Stimulated activated CD4-positive, alpha-beta T cell treated with anti-CD3 and anti-CD28 coated beads, TNF-alpha, amount 100 ng/mL, for 24 hours (primary cell): ENCODE measurements around the gene TMEM132D.
"Not testable (repeated sequence)": the region's sequence is repeated elsewhere in the genome, so short reads cannot be mapped to it uniquely, and the experiment has no call there.

ENCODE experiments used
- DNase-seq, 3 experiments: peaks; one replicate each; pipeline ENCODE4 v3.0.0-alpha.2; 2020; ENCODE audit warnings: low read depth in 3 of 3

TMEM132D gene

DNA sequence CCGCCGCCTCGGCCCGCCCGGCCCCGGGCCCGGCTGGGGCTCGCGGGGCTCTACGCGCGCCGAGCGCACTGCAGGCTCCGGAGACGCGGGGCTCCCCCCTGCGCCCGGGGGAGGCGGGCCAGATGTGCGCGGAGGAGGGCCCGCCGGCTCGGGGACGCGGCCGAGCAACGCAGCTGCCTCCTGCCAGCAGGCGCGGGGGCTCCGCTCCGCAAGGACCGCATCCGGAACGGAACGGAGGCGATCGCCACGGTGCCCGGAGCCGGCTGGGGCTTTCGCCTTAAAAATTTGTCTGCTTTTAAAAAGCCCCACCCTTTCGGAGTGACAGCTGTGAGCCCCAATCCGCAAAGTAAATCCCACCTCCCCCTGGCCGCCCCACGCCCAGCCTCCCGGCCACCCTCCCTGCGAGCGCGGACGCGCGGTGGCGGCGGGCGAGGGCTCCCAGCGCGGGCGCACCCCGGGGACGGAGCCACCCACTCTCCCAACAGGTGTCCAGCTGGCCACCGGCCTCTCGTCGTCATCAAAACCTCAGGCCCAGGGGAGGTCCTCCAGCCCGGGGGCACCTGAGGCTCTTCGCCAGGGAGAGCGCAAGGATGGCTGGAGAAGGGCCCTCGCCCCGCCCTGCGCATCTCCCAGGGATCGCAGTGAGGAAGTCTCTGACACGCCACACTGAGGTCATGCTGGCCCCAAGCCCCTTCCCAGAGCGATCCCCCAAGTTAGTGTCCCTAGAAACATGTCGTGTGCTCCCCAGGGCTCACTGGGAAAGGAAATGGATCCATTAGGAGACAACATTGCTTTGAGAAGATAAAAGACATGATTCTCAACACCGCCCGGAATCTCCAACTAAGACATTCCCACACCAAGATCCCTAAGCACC is at the start of gene TMEM132D:
Gene TMEM132D (minus strand): TSS at position 70 of the 874 bp plus-strand sequence.
- no peak for DNase-seq

DNA sequence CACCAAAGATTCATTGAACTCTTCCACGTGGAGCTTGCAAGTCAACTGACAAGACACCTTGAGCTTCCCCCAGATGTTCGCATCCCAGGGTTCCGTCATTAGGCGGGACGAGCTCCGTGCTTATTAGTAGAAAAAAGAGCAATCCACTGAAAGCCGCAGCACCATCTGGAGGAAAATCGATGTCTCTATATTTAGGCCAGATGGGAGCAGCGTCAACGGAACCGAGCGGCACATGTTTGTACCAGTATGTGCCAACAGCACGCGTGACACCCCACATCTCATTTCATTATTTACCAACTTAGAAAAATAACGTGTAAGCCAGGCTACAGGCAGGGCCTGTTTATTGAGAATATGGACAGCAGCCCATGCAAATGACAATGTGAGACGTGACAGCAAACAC is 45.8 kb upstream of the TMEM132D start:
- DNase-seq = no peak

DNA sequence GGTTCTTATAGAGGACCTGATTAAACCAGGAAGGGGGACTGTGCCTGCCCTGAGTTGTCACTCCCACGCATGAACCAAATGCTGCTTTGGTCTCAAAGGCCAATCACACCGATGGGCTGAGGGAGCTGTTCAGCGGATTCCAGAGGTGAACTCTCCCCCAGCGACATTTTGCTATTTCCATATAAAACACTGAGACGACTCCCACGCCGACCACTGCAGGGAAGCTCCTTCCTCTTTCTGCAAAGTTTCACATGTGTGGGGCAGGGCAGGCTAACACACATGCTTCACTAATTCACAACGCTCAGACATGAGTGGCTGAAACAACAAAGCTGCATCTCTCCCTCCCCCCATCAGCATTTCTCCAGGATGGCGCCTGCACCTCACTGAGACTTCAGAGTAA is 37.8 kb upstream of the TMEM132D start:
- DNase-seq = no peak

DNA sequence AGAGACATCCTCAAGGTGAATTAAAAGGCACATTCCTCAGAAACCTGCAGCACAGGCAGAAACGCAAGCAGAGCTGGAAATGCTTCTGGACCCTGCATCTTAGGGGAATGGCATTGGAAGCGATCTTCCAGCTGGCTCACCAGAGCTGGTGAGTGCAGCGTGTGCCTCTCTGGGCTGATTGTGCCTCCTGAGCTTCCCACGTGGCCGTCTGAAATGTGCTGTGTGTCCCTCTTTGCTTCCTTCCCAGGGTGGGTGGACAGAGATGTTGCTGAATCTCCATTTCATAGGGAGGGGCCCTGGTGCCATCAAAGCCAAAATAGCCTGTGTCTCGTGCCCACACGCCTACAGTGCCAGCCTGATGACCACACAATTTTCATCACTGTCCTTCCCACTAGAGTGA is 34.3 kb upstream of the TMEM132D start:
- no peak for DNase-seq

DNA sequence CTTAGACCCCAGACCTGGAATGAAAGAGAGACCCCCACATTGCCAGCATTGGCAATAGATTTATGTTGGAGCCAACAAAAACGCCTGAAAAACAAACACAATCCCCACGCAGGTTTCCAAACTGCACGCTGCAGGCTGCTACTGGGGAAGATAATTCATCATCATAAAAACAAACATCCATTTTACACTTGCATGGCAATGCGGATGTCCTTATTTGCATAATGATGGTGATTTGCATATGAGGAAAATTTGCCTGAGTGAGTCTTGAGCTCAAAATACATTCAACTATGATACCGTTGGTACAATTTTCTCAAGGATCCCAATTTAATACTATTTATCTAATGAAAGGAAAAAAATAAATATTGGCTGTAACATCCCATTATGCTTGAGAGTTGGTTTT is 33.6 kb upstream of the TMEM132D start:
- no peak for DNase-seq

DNA sequence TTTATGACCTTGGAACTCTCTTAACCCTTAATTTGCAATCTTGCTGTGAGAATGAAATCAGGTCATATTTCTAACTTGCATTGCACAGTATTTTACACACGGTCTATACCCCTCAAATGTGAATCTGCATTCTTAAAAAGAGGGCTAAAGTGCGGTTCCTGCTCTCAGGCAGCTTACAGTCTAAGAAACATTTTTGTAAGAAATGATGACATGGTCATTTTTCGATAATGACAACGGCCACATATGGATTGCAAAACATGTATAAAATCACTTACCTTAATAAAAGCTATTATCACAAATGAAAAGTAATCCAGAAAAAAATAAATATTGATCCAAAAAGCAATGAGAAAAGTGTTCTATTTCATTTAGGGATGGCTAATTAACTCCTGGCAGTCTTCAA is 24.8 kb upstream of the TMEM132D start:
- DNase-seq = no peak

DNA sequence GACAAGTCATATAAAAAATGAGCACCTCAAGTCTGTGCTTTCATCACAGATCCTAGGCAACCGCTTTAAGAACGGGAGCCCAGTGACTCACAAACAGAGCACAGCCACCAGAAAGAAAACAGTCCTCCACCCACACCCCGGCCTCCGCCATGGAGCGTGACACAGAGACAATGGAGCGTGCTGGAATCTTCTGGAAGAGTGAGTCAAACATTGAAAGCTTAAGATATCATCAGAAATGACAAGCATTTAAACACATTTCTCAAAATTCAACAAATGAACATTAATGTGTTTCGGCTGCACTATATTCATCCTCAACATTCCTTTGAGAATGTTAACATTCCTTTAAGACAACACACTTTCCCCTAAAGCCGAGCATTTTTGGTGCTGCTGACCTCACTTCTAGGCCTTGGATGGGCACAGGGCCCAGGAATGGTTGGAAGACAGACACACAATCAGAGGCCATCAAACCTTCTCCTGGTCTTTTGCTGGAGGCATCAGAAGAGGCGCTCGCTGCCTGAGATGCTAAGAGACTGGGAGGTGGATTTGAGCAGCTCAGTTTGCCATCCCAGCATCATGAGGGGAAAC is 23.6 kb upstream of the TMEM132D start:
- DNase-seq = no peak

DNA sequence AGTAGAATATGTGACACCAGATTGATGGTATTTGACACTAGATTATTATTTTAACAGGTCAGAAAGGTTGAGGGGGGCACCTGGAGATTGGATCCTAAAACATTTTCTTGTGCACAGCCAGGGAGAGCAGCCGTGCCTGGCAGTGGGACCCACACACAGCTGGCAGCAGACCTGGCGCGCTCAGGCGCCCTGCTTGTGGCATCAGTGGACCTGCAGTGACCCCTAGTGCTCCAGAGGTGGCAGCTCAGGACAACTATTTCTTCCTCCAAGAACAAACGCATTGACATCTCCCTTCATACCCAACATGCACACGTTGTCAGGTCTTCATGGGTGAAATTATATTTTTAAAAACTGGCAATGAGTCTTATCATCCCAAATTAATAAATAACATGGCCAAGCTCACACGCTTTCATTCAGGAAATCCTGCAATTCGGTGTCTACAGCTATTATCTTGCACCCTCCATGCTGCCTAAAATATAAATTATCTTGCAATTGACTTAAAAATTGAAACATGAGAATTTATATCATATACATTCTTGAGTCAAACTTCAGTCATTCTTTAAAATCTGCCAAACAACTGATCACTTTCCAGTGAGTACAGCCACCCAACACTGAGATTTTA is 7.7 kb upstream of the TMEM132D start:
- DNase-seq = peak in 1 of 3 experiments; percentile 21

DNA sequence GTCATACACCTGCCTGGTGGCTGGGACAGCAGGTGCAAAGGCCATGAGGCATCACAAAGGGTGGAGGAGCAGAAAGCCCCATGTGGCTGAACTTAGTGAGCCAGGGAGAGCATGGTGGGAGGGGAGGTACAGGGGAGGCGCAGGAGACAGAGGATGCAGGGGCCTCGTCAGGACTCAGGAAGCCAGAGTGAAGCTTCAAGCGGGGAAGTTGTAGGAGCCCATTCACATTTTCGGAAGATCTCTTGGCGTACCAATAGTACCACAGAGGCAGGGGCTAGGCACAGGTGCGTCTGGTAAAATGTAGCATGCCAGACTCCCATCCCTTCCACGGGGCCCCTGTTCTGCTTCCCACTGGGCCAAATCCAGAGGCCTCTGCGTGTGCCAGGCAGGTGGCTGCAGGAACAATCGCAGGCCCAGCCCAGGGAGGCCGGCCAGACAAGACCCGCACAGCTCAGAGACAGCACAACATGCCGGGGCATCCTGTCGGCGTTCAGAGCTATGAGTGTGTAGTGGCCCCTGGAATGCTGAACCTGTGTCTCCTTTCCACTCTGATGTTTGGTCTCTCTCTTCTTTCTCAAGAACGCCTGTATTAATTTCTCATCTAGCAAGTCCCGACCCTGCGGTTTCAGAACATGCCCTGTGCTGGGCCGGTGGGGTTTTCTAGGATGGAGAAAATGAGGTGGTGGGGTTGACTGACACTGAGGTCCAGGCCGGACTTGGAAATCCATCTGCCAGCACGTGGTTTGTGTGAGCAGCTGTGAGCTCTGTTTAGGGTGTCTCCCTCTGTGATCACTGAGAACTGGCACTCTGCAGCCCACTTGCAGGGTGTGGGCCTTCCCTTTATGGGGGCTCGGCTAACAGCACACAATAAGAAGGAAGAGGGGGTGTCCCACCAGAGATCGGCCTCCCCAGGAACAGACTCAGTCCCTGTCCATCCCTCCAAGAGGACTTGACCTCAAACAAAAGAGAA is 5.5 kb upstream of the TMEM132D start:
- no peak for DNase-seq

DNA sequence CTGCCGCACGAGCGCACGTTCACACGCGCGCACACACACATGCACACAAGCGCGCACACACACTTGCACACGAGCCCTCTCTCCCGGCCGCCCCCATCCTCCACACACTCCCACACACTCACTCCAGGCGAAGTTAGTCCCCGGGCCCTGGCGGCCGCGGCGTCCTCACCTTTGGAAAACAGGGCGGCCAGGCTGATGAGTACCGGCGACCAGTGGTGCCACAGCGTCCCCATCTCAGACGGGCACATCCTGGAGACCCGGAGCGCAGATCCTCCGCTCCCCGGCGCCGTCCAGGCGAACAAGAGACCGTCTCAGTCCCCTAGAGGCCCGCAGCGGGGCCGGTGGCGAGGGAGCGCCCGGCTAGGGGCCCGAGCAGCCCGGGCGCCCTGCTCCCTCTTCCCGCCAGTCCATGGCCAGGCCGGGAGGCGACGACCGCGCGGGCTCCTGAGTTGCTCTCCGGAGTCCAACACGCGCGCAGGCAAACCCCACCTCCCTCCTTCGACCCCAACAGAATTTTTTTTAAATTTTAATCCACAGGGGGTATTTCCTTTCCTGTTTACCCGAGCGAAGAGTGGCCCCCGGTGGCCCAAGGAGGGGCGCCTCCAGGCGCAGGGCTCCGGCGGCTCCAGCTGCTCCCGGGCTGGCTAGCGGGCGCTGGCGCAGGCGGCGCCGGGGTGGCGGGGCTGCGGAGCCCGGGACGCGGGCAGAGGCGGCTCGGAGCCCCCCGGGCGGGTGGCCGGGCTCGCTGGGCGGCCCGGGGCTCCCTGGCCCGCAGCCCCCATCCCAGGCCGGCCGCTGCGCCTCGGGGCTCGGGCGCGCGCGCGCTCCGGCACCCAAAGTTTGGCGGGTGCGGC is 506 bp downstream of the TMEM132D start:
- no peak for DNase-seq

DNA sequence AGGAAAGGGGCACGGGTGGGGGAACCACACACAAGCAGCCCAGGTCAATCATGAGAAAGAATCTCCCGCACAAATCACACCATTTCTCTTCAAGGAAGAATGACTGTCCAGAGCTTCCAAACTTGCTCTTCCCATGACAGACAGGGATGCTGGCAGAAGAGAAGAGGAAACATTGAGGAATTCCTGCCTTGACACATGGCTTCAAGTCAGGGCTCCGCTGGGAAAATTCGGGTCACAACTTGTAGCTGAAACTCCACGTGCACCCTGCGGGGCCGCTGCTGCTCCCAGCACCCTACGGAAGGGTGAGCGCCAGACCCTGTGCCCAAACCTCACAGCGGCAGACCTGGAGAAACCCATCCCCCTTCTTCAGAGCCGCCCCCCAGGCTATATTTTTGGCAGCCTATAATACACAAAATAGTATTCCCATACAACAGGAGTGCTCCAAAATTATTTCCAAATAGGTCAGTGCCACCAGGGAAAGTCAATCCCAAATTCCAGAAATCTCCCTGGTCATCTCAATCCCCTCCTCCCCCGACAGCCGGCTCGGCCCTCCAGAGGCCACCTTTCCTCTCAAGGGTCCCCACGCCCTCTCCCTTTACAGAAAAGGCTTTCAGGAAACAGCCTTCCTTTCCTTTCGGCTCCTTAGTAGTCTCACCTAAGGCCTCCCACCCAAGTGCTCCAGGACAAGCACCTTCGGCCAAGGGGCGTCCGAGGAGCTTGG is 1.3 kb downstream of the TMEM132D start:
- no peak for DNase-seq

DNA sequence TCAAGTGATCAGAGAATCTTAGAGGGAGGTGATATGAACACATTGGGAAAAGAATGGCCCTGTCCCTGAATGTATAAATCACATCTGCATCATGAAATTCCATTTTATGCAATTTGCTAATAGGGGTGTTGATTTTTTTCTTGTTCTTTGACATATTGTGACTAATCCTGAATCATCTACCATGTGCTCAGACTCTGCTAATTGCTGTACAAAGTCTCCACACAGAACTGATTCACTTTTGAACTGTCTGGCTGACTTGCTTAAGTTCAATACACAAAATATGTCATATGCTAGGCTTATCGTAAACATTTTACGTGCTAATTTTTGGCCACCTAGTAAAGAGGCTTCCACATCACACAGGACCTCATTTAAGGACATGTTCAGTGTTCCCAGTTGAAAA is 2.6 kb downstream of the TMEM132D start:
- no peak for DNase-seq

DNA sequence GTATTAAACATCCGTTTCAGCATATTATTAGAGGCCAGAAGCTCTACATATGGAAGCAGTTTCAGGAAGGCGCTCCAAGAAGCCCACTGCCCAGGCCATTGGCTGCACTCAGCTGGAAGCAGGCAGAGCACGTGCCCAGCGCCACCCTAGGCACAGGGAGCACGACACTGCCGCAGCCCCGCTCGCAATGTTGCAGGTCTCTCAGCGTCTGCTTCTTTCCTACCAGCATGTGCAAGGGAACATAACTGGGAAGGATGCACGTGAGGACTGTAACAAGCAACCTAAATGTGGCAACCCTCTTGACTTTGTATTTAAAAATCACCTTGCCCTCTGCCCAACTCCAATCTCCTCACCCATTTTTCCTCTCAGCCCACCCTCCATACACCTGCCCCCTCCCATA is 3.5 kb downstream of the TMEM132D start:
- no peak for DNase-seq

DNA sequence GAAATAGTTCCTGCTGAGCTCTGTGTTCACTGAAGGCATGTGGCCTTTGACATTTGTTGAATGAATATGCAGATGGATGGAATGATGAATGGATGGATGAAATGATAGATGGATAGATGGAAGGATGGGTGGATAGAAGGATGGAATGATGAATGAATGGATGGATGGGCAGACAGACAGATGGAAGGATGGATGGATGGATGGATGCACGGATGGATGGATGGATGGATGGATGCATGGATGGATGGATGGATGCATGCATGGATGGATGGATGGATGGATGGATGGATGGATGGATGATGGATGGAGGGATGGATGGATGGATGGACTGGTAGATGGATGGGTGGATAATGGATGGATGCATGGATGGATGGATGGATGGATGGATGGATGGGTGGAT is 4.8 kb downstream of the TMEM132D start:
- DNase-seq = not testable (repeated sequence)

DNA sequence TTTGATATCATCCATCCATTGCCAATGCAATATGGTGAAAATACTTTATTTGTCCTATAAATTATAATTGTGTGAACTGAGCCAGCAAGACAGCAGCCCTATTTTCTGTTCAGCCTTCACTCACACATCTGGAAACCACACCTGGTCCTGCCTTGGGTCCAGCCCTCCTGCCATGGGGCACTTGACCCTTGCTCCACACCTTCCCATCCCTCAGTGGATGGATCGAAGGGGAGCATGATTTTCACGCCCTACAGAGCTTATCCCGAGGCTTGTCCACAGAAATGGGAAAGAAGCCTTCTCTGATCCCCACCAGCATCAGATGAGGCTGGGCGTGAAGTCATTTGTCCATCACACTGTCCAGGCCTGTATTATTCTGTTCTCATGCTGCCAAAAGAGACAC is 10.1 kb downstream of the TMEM132D start:
- DNase-seq = no peak

DNA sequence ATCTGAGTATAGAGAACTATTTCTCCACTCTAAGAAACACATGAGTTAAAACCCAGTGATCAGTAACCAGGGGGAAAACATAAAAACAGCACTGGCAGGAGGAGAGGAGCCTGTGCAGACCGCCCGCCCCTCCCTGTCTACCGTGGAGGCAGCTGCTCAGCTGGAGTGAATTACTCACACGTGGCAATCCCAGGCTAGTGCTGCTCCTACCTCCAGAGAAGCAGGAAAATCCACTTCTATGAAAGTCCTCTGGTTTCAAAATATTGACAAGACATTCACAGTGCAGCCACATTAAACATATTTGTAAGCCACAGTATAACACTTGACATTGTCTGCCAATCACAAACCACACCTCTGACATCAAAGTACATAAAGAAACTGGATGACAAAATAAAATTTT is 16.7 kb downstream of the TMEM132D start:
- DNase-seq = no peak

DNA sequence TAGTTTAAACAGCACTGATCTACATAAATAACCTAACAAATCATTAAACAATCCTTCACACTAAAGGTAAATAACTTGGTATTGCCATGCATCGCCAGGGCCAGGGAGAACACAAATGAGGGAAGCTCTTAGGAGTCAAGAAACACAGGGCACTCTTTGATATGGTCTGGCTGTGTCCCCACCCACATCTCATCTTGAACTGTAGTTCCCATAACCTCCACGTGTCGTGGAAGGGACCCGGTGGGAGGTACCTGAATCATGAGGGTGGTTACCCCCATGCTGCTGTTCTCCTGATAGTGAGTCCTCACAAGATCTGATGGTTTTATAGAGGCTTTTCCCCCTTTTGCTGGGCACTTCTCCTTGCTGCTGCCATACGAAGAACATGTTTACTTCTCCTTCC is 17.3 kb downstream of the TMEM132D start:
- no peak for DNase-seq

DNA sequence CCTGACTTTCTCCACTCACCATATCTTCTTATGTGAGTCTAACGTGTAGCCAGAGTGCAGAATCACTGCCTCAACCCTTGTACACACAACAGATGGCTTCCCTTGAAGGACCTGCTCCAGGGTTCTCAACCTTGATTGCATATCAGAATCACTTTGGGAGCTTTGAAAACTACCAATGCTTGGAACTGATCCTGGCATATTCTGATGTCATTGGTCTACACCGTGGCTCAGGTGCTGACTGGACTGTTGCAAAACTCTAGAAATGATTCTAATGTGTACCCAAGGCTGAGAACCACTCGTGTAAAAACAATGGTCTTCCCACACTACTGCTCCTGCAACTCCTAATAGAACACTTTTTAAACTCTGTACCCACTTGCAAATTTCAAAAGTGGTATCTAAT is 18.5 kb downstream of the TMEM132D start:
- no peak for DNase-seq

DNA sequence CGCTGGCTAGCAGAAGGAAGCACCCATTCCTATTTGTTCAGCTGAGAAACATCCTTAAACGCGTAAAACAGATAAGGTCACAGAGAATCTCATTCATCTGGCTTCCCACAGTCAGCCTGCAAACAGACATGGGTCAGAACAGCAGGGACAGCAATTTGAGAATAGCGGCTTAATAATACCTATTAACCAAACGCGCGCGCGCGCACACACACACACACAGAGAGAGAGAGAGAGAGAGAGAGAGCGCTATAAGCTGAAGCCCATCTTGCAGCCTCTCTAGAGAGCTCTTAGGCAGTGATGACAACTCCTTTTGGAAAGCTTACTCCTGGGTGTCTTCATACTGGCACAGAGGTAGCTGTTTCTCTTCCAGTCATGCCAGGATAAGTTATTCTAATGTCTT is 26.4 kb downstream of the TMEM132D start:
- DNase-seq = no peak

DNA sequence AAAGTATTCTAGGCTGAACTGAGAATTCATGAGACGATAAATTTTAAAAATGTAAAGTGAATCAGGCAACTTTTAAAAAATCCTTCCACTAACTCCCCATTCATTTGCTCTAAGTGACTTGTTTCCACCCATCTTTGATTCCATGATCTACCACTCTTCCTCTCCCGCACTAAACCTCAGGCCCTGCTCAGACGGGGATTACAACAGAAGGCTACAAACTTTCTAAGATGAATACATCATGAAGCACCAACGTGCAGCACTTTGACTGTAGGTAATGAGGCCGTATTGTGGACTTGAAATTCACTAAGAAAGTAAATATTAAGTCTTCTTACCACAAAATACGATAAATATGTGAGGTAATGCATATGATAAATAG is 30.0 kb downstream of the TMEM132D start:
- no peak for DNase-seq
